Activated gamma-delta T cell treated with Interleukin-2 at 50 U/mL for 16 hours (primary cell): ENCODE measurements around the gene SLC6A7.
"Not testable (repeated sequence)": the region's sequence is repeated elsewhere in the genome, so short reads cannot be mapped to it uniquely, and the experiment has no call there.

Experiments
- DNase-seq: peaks from one replicate; pipeline ENCODE4 v3.0.0-alpha.2; 2020

Gene SLC6A7

DNA sequence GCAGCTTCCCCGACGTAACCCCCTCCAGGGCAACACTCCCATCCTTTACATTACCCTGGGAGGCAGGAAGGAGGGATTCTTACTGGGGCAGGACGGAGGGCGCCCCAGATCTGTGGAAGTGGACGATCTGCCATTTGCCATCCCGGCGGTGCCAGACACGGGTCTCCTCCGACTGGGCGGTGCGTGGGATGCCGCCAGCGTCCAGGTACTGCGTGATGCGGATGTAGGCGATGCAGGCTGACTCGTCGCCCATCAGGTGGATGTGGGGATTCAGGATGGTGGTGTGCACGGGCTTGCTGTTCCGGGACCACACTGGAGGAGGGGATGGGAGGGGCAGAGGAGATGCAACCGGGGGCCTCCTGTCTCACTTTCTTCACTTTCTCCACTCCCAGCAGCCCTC is 33.0 kb downstream of the SLC6A7 start:
- no peak for DNase-seq

DNA sequence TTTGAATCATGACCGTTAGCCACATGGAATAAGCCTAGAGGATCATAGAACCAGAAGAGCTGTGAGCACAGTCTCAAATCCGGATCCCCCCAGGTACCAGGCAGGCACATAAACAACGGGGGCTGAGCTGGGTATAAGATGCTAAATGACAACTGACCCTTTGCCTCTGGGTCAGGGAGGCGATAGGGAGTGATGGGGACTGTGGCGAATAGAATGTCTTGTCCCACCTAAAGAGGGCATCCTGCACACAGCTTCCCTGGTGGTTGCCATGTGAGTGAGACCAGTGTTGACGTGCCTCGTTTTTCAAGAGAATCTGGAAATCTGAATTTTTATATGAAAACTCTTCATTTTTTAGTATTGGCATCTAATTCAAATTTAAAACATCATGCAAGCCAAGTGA is 33.6 kb downstream of the SLC6A7 start:
- DNase-seq = no peak

DNA sequence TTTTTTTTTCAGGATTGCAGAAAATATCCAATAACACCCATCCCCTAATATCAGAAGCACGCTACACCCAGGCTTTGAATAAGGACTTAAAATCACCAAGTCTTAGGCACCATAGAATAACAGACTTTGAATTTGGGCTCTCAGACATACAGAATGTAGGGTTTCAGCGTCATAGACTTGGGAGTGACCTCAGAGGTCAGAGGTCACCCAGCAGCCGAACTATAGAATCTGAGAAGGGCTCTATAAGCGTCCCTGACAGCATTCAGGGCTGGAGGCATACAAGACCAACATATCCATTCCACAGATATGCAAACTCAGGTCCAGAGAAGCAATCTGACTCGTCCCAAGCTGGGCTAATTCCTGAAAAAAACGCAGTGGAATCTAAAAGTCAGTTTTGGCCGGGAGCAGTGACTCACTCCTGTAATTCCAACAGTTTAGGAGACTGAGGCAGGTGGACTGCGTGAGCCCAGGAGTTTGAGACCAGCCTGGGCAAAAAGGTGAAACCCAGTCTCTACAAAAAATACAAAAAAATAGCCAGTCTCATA is 34.7 kb downstream of the SLC6A7 start:
- DNase-seq = no peak

DNA sequence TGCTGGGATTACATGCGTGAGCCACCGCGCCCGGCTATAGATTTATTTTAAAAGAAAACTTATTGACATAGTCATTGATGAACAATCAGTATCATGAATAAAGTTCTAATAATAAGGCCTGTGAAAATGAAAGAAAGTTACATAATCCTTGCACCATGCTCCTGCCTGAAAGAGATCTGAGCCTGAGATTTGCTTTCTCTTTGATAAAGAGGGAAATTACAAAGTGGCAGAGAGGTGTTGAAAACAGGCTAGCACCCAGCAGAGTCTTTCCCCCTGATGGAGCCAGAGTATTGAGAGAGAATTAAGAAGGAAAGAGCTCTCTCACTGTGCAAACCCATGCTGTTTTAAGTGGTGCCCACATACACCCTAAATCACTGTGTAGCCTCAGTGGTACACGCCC is 37.2 kb downstream of the SLC6A7 start:
- no peak for DNase-seq

DNA sequence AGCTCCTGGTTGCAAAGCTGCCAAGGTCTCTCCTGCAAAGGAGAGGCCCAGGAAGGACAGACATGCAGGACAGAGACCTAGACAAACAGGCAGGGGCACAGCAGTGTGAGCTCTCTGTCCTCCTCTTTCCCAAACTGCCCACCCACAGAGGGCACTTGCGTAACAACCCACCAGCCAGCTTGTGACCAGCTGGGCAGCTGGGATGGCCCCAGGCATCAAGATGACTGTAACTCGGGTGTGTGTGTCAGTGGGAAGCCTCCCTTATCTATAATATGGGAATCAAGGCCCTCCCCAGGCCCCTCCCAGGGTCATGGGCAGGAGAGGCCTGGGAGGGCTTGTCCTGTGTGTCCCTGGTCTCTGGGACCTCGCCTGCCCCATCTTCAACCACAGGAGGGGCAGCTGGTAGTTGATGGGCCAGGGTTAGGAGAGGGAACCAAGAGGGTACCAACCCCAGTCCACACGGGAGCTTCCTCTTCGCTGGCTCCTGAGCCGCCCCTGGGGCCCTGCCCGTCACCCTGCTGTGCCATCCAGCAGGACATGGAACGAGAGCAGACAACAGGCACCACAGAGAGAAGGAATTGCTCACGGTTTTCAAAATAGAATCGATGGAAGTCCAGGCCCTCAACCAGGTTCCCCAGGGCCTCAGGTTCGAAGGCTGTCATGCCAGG is 37.9 kb downstream of the SLC6A7 start:
- no peak for DNase-seq

DNA sequence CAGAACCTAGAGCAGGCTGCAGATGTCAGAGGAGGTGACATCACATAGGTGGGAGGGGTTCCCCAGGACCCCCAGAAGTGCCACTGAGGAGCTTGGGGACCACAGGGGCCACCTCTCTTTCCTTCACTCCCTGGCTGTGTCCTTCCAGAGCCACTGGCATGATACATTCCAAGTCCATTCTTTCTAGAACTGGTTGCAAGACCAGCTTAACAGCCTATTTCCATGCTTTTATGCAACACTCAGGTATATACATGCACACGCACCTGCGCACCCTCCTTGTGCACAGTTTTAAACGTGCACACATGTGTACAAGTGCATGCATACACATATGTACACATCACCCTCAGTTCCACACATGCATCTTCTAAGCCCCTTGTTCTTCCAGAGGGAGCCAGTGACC is 39.7 kb downstream of the SLC6A7 start:
- DNase-seq = no peak

DNA sequence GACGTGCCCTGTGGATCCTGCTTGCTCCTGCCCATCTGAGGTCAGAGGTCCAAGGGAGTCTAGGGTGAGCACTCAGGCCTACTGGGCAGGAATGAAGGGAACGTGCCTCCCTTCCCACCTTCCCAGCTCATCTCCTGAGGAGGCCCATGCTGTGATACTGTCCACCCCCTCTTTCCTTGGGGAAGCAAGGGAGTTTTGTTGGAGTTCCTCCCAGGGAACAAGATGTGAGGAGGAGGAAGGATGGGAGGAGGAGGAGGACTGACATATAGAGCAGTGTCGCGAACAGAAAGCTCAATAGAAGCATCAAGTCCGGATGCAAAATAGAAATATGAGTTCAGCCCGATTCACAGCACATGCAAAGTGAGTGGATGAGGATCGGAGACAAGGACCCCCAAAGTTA is 41.0 kb downstream of the SLC6A7 start:
- no peak for DNase-seq

DNA sequence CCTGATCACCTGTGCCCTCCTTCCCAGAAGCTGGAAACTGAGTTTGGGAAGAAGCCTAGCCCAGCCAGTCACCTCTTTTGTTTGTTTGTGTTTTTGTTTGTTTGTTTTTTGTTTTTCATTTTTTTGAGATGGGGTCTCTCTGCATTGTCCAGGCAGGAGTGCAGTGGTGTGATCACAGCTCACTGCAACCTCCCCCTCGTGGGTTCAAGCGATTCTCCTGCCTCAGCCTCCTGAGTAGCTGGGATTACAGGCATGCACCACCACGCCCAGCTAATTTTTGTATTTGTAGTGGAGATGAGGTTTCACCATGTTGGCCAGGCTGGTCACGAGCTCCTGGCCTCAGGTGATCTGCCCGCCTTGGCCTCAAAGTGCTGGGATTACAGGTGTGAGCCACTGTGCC is 43.8 kb downstream of the SLC6A7 start:
- DNase-seq = not testable (repeated sequence)

DNA sequence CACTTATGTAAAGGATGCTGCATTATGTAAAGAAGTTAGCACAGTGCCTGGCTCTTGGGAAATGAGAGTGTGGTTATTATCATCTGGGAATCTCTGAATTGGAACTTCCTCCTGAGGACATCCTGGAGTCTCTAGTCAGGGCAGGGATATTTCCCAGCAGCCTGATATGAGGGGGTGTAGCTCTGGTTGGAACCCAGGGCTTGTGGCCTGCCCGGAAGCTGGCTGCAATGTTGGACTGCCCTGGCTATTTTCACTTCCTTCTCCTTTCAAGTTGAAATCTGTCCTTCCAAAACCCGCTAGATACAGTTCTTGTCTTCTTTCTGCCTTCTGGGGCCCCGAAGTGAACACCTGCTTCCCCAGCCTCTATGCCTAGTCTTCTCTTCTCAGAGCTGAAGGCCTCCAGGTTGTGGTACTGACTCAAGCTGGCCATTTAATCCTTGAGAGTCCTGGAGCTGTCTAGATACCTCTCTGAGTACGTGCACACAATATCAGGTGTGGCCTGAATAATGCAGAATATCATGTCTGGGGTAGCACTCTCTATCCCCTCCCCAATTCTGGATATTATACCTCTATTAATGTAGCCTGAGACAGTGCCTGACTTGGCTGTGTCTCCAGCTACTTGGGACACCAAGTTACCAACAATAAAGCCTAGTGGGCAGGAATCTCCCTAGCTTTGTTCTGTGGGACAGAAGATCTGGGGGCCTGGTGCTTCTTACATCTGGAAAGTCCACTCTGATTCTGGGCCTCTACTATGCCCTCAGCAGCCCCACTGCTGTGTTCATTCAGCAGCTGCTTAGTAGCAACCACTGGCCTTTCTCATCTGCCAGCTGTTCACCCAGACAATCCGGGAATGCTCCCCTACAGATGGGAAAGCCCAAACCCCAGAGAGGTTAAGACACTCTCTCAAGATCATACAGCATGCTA is 45.0 kb downstream of the SLC6A7 start:
- no peak for DNase-seq

DNA sequence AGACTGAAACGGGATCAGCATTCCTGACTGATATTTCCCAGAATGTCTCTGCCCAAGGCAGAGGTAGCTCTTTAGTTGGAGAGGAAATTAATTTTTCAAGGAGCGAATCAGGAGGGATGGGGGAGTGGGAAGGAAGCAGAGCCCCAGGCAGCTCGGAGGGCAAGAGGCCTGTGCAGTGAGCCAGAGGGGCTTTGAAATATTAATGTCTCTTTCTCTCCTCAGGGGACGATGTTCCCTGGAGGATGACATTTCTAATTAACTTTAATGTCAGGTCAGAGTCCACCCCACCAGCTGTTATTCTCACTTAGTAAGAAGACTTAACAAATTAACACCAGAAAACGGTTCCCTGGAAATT is 45.6 kb downstream of the SLC6A7 start:
- no peak for DNase-seq

DNA sequence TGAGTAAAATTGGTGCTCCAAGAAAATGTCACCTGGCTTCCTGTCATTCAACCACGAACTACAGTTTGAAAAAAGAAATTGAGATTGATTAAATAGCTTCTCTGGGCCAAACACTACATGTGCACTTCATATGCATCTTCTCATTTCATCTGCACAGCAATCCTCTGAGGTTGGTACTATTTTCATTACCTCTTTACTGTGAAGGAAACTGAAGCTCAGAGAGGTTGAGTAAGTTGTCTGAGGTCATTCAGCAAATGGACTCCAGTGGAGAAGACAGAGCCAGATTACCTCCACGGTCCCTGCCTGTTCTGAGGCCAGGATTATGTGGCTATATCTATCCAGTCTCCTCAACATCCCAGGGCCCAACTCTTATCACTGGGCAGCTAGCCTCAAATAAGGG is 46.5 kb downstream of the SLC6A7 start:
- no peak for DNase-seq

DNA sequence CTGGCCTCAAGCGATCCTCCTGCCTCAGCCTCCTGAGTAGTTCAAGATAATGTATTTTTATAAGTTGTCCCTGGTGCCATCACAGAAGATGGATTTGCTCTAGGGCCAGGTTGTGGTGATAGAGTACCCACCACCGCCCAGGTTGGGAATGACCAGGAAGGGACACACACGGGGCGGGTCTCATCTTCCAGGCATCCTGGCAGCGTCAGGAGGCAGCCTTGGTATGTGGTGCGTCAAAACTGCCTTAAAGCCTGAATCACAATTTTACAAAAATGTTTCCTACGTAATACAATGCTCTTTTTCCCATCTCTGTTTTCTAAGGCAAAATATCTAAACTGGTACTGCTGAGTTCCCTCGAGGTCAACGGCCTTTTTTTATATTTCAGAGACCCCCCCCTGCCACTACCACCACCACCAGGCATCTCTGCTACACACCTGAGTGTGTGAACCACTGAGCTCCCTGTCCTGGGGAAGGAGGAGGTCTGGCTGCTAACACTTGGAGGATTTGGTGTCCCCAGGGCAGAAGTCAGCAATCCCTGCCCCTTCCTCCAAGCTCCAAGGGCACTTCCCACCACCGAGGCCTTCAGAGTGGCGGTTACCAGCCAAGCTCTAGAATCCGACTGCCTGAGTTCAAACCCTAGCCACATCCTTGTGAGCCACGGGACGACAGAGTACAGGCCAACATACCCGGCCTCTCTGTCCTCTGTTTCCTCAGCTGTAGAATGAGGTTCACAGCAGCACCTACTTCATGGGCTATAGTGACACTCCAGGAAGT is 47.3 kb downstream of the SLC6A7 start:
- no peak for DNase-seq

DNA sequence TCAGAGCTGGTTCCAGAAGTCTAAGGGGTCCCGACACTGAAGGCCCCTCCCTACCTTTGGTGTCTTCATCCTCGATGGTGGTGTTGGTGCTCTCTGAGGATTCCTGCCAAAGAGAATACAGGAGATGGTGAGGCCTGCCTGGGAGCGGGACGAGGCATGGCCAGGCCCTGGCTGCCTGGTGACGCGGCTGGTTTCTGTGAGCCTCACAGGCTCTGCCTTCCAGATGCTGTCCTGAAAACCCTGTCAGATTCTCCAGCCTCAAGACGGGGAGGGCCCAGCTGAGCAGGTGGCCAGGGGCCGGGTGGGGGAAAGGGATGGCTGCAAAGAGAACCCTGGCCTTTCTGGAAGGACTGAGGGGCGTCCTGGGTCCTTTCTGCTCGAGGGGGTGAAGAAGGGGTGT is 48.8 kb downstream of the SLC6A7 start:
- DNase-seq = no peak

DNA sequence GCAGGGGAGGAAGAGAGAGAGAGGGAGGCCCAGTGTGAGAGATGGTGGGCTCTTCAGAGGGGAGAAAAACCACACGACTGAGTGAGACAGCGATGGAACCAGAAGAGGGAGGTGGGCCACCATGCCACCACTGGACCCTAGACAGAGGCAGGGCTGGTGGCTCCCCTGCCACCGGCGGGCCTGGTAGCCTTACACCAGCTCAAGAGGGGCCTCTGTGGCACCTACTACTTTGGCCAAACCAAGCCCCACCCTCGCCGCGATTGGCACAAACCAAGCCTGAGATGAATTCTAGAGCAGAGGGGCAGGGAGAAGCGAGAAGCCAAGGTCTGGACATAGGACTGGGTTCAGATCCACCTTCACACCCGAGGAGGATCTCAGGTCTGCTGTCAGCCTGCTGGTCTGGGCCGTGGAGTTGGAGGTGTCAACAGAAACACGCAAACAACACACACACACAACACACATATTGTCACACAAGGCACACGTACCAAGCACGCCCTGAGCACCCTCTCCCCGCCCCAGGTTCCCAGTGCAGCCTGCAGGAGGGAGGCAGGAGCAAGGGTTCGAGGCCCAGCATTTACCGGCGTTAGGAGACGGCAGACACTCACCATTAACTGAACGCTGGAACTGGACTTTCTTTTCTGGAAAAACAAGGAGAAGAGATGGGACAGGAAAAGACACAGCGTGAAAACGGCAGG is 49.4 kb downstream of the SLC6A7 start:
- DNase-seq = no peak

DNA sequence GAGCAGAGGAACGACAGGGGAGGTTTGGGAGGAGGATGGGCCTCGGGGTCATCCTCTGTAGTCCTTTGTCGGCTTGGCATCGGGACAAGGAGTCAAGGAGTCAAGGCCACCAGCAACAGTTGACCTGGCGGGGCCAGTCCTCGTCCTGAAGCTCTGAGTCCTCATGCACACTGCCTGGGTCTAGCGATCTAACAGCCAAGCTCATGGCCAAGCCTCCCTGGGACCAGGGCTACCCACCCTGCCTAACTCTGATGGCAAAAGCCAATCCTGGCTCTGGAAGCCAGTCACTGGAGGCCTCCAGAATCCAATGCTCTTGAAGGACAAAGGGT is 49.9 kb downstream of the SLC6A7 start:
- no peak for DNase-seq

DNA sequence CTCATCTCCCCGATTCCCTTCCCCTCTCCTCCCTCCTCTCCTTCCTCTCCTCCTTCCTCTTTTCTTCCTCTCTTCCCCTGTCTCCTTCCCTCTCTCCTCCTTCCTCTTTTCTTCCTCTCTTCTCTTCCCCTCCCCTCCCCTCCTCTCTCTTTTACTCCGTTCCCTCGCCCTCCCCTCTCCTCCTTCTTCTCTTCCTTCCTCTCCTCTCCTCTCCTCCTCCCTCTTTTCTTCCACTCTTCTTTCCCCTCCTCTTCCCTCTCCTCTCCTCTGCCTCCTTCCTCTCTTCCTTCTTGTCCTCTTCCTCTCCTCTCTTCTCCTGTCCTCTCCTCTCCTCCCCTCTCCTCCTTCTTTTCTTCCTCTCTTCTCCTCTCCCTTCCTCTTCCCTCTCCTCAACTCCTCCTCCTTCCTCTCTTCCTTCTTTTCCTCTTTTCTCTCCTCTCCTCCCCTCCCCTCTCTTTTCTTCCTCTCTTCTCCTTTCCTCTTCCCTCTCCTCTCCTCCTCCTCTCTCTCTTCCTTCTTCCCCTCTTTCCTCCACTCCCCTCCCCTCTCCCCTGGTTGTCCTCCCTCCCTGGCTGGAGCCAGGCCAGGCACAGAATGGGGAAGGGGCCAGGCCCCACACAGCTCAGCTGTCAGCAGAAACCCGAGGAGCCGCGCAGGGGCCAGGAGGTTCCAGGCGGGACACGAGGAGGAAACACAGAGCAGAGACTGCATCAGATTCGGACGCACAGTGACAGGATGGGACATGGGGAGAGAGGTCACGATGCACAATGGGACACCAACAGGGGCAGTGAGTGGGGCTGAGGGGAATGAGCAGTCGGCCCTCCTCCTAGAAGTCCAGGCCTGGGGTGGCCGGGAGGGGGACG is 51.7 kb downstream of the SLC6A7 start:
- DNase-seq = no peak

DNA sequence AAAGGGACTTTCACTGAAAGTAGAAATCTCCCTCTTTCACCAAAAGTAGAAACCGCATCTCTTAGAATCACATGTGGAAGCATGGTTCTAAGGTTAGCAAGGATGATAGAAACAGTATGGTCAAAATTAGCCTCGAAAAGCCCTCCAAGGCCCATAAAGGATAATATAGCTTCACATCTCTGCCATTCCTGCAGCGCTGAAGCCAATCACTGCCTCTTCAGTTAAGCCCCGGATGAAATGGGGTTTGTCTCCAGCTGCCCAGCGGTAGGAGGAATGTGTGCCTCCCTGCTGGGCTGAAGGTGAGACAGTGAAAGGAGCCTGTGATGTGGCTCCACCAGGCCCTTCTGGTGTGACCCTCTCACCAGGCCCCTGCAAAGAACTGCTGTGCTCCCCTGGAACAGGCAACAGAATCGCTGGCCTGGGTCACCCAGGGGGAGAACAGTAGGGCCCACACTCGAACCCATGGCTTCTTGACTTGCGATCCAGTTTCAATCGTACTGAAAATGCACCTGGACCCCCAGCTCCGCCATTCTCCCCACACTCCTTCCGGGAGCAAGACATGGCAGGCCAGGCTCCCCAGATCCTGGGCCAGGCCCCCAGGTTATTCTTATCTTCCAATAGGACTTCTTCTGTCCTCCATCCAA is 52.5 kb downstream of the SLC6A7 start:
- DNase-seq = no peak

DNA sequence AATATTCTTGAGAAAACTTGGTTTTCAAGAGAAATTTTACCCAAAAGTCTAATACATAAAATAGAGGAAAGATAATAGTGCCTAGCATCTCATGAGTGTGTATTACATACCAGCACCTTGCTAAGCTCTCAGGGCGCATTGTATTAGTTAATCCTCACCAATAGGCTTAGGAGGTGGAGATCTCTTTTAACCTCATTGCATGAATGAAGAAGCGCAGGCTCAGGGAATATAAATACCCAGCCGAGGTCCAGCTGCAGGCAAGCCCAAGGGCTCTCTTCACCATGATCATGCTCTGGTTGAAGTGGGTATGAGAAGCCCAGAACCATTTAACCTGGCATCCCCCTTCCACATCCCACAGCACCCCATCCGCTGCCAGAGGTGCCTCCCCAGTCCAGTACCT is 53.7 kb downstream of the SLC6A7 start:
- DNase-seq = no peak

DNA sequence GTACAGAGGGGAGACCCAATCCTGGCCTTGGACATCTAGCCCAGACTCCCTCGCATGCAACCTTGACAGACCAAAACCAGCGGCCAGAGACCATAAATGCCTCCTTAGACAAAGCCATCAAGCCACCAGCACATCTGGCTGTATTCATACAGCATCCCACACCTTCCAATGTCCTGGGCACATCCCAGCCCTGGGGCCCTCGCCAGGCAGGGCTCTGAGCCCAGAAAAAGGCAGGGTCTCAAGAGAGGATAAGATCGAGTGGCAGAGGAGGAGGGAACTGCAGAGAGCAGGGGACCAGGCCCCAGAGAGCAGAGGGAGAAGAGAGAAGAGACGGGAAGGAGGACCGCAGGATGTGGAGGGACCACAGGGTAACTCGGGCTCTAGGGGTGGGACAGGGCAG is 54.3 kb downstream of the SLC6A7 start:
- DNase-seq = no peak

DNA sequence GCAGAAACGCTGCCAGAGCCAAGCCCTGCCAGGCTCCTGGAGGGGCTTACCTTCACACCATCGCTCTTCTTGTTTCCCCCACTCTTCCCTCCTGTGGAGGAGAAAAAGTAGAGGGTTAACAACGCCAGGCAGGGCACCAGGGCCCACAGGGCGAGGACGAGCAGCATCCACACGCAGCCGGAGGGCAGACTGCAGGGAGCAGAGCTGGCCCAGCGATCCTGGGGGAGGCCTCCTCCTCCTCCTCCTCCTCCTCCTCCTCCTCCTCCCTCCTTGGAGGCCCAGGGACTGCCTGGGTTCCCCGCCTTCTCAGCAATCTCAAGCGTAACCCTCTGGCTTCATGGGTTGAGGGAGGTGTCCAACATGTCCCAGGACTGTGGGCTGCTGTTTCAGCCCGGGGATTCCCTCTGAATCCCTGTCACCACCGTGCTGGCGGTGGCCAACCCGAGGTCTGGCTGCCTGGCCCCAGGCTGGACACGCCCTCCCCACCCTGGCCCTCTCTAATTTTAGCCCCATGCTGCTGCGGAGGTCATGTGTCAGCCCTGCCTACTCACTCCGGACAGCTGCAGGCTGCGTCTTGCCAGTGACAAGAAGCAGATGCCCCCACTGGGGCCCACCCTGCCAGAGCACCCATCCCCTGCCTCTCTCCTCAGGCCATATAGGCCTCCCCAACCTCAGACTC is 55.4 kb downstream of the SLC6A7 start:
- no peak for DNase-seq

DNA sequence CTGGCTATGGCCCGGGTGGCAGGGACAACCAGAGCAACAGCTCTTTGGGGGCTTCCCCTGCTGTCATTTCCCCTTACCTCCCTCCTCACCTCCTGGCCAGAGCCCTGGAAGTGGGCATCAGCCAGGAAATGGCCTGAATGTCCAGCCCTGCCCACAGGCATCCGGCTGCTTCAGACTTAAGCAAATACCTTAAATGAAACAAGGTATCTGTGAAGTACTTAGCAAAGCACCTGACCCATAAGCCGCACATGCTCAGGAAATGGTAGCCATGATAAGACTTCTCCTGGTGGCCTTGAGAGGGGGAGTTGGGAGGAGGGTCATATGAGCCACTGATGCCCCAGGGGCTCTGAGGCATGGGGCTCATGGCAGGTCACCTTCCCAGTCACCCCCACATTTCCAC is 55.9 kb downstream of the SLC6A7 start:
- DNase-seq = no peak
